Astrocyte of the spinal cord (primary cell): Measurements from ENCODE around the gene MAFG.

Experiments
- DNase-seq: peaks from one replicate; pipeline ENCODE4 v3.0.0; 2011; ENCODE audit warnings: low read depth, low spot score
- H3K4me3 ChIP-seq: 2 replicates; pipeline ENCODE4 v1.5.1; 2011; ENCODE audit warnings: low read depth, mild to moderate bottlenecking, low read length, moderate library complexity
- CTCF ChIP-seq: IDR thresholded peaks from 2 replicates; pipeline ENCODE4 v1.5.1; 2012; ENCODE audit warnings: low read depth, mild to moderate bottlenecking, low read length, inconsistent platforms
- in situ Hi-C: cut with HindIII; loops from 2 replicates; pipeline ENCODE4 v1.10.0; 2017; ENCODE audit warnings: low sequenced_read_pairs

MAFG gene

GRCh38 chr17:81952792-81953228, 25.3 kb upstream of the MAFG start:
- in situ Hi-C loops = no loop called here
- no peak for TF ChIP-seq CTCF
- no peak for DNase-seq
- H3K4me3 ChIP-seq = no peak overlapping the region

GRCh38 chr17:81951785-81952684, 24.5 kb upstream of the MAFG start:
- DNase-seq = no peak
- TF ChIP-seq CTCF = no peak
- in situ Hi-C loops = no loop called here
- H3K4me3 ChIP-seq = no peak overlapping the region

- in situ Hi-C loops = no loop called here
- no peak overlapping the region for H3K4me3 ChIP-seq
- no peak for TF ChIP-seq CTCF
- DNase-seq = no peak
These were observed 23.0 kb upstream of the MAFG start for GRCh38 chr17:81950501-81950900.

GRCh38 chr17:81948635-81949378, 21.3 kb upstream of the MAFG start:
- no peak for DNase-seq
- in situ Hi-C loops = no loop called here
- no peak overlapping the region for H3K4me3 ChIP-seq
- no peak for TF ChIP-seq CTCF

- TF ChIP-seq CTCF = no peak
- no peak within 1 kb of the TSS for H3K4me3 ChIP-seq
- in situ Hi-C loops = no loop called here
- DNase-seq = no peak
These were observed 19.7 kb upstream of the MAFG start, which contains the start of gene MYADML2 for GRCh38 chr17:81947189-81947588. TSS of gene MYADML2 (minus strand) at chr17:81947233. CDS start at chr17:81941741, 5,492 bp downstream.

GRCh38 chr17:81944858-81945257, 17.3 kb upstream of the MAFG start:
- no peak for TF ChIP-seq CTCF
- H3K4me3 ChIP-seq = no peak overlapping the region
- in situ Hi-C loops = no loop called here
- no peak for DNase-seq
